GM19099 (cell line): ENCODE data around the gene FARP1.

ENCODE experiments used
- POLR2A ChIP-seq: IDR thresholded peaks from 3 replicates; pipeline ENCODE4 v1.6.1; 2011; ENCODE audit warnings: low read depth; ENCODE audit not compliant: insufficient read length; ENCODE audit errors: extremely low read depth

The FARP1 gene

DNA sequence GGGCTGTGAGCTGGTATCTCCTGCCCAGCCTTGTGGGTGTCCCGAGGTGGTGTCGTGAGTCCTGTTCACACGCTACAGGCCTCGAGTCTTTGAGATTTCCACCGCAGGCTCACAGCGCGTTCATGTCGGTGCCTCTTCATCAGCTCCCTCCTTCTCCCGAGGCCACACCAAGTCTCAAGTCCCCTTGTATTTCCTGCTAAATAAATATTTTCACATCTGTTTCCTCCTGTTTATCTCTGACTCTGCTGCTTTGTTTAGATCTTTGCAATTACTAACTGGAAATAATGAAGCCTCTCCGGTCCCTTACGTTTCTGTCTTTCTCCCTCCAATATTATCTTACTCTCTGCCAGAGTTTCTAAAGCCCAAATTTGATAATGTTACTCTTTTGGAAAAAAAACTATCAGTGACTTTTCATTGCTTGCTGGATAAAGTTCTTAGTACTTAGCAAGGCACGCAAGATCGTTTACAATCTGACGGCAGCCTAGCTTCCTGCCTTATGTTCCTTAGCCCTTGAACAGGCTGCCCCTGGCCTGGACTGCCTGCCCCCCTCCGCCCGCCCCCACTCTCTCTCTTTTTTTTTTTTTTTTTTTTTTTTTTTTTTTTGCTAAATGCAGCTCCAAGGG lies 164.7 kb downstream of the FARP1 start:
- TF ChIP-seq POLR2A: no peak

DNA sequence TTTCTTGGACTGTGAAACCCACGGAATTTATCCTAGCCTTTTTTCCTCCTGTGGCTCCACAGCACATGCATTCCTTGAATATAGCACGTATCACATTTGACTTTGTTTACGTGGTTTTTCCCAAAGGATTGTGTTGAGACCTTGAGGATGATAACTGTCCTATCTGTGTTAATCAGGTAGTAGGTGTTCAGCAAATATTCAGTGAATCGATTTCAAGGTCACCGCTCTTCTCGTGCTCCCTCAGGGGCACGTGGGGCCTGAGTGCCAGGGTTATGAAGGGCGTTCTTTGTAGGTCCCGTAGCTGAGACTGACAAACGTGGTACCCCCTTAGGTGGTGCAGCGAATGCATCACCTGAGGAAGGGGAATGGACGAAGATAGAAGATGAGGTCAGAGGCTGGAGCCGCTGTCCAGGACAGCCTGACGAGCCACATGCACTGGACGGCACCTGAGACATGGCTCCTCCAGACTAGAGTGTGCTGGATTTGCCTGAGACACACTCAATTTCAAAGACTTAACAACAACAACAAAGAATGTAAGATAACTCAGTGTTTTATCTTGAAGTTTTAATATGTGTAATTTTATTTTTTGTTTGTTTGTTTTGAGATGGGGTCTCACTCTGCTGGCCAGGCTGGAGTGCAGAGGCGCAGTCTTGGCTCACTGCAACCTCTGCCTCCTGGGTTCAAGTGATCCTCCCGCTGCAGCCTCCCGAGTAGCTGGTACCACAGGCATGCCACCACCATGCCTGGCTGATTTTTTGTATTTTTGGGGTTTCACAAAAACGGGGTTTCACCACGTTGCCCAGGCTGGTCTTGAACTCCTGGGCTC lies 165.4 kb downstream of the FARP1 start:
- TF ChIP-seq POLR2A: no peak

DNA sequence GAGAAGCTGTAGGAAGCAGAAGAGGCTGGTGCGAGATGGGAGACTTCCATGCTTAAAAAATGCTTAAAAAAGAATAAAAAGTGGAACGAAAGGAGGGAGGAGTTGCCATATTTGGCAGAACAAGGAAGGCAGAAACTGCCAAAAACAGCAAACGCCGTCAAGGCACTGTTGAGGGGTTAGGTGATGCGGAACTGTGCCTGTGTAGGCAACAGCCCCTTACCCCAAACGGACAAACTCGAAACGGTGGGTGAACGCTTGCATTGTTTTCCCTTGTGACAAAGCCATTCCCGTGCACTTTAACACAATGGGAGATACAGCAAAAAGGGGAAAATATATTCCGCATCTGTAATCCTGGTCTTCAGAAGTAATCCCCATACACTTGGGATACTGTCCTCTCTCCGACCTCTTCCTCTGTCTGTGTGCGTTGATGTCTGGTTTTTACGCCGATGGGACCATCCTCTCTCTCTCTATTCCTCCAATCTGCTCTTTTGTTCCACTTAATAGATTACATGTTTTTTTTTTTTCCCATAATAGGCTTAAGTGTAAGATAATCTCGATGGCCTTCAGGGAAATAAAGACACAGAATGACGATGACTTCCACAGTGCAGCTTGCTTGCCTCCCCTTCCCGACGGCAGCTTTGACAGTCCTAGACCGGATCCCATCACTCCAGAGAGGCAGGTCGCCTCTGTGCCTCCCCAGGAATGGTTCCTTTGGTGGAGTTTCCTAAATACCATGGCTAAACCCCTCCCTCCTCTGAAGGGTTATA lies 166.9 kb downstream of the FARP1 start:
- no peak for TF ChIP-seq POLR2A

DNA sequence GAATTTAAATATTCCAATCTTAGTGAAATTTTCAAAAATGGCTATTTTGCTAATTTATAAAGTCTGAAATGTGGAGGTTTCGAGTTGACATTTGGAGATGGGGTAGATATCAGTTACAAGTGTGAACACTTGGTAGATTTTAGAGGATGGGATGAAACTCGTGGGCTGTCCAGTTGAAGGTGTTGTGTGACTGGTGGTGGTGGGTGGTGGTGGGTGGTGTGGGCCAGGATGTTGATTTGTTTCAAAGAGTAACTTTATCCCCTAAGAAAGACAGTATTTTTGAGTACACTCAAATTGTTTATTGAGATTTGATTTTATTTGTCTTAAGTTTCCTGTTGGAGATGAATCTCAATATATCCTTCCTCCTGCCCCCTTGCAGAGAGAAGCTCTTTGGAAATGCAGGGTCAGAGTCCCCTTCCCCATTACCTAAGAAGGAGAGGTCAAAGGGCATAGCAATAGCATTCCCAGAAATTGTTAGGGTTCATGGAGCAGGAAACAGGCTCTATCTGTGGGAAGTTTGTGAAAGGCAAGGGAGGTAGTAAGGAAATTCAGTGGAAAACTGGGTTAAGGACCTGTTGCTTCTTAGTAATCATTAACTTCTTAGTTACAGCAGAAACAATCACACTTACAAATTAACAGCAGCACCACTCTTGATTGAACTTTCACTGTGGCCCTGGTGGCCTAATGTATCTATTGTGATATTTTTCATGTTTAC lies 167.7 kb downstream of the FARP1 start:
- TF ChIP-seq POLR2A: no peak

DNA sequence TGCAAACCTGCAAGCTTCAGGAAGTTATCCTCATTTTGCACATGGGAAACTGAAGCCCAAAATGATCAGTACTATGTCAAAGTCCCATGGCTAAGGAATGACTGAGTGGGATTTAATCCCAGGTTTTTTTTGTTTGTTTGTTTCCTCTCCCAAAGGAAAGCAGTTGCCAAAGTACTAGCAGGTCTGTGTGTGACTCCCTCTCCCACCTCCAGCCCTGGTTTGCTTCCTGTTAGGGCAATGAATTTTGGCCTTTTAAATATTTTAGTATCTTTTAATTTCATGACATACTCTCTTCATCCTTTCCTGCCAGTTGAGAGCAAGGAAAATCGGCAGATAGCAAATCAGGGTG lies 168.3 kb downstream of the FARP1 start:
- no peak for TF ChIP-seq POLR2A

DNA sequence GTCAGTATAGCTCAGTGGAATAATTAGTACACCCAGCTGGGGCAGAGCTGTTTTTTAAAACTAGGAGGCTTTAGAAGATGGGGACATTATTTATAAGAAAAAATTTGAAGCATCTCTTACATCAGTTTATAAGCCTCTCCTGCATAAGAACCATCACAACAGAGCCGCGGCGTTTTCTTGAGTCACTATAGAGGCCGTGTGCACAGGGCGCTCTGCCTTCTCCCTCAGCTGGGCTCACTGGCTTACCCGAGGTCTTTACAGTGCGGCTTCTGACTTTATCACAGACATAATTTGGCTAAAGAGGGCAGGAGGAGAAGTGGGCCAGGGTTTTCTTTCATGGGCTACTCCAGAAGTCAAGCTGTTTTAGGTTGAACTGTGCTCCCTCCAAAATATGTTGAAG lies 169.7 kb downstream of the FARP1 start:
- no peak for TF ChIP-seq POLR2A

DNA sequence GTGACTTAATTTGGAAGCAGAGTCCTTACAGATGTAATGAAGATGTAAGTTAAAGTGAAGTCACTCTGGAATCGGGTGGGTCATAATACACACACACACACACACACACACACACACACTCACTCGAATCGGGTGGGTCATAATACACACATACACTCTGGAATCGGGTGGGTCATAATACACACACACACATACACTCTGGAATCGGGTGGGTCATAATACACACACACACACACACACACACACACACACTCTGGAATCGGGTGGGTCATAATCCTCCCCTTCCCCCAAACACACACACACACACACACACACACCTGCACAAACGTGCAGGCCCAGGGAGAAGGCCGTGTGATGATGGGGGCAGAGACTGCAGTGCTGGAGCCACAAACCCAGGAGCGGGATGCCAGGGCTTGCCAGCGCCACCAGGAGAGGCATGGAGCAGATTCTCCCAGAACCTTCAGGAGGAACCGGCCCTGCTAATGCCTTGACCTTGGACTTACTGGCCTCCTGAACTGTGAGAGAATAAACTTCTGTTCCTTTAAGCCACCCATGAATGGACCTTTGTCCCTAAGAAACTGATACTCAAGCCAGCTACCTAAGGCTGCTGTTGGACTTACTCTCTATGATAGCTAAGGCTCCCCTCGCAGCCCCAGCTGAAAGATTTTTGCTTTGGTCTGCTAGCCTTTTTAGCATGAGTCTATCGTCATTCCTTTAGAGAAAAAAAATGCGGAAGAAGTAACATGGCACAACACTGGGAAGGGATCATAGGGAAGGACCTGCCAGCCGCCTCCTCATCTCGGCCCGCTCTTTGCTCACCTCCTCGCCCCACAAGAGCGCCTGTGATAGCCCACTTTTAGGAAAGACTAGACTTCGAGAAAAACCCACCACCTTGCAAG lies 170.4 kb downstream of the FARP1 start:
- no peak for TF ChIP-seq POLR2A

DNA sequence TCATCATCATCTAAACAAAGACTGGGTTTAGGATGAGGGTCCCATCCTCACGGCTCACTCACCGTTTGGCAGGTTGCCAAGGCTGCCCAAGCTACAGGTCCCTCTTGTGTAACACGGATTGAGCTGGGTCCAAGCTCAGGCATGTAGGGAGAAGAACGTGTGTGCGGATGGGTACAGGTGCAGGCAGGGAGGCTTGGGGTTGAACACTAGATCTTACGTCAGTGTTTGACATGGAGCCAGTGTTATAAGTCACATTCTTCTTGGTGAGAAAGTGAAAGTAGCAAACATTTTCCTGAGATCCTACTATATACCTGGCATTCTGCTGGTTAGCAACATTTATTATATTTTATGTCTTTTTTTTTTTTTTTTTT lies 171.0 kb downstream of the FARP1 start:
- no peak for TF ChIP-seq POLR2A

DNA sequence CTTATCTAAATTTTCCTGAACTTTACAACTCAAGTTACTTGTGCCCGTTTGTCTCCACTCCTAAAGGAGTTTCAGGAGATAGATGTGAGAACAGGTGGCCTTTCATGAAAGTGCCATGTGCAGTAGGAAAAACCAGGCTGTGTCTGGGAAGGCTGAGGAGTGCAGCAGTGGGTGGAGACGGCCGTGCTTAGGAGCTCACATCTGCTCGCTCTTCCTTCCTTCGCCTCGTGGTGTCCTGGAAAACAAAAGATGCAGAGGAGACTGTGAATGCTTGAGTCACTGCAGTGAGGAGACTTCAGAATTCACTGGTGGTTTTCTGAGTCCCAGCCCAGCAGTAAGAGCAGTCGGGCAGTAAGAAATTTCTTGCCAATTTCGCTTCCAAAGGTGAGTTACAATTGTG lies 172.6 kb downstream of the FARP1 start:
- no peak for TF ChIP-seq POLR2A

DNA sequence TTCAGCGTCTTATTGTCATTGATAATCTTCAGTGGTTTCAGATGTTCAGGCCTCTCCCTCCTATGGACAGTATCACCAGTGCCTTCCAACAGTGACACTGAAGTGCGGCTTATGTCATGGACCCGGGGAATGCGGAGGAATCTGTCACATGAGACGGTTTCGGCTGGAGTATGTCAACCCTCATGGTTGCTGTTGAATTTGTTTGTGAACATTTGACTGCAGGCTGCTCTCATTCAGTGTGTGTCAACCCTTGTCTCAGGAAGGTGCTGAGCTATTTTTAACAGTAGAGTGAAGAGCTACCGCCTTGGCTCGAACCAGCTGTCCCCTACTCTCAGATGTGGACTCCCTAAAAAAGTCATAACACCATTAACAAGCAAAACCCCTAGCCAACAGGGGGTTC lies 173.0 kb downstream of the FARP1 start:
- no peak for TF ChIP-seq POLR2A

DNA sequence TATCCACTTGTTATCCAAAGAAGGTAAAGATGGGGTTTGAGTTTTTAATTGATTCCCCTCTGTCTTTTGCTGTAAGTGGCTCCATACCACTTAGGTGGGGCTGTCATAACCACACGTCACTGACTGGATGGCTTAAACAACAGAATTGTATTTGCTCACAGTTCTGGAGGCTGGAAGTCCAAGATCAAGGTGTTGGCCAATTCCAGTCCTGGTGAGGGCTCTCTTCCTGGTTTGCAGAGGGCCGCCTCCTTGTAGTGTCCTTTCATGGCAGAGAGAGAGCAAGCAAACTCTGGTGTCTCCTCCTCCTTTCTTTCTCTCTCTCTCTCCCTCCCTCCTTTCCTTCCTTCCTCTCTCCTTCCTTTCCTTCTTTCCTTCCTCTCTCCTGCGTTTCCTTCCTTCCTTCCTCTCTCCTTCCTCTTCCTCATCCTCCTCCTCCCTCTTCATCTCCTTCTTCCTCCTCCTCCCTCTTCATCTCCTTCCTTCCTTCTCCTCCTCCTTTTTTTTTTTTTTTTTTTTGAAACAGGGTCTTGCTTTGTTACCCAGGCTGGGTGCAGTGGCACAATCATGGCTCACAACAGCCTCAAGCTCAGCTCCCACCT lies 174.8 kb downstream of the FARP1 start:
- TF ChIP-seq POLR2A: no peak

DNA sequence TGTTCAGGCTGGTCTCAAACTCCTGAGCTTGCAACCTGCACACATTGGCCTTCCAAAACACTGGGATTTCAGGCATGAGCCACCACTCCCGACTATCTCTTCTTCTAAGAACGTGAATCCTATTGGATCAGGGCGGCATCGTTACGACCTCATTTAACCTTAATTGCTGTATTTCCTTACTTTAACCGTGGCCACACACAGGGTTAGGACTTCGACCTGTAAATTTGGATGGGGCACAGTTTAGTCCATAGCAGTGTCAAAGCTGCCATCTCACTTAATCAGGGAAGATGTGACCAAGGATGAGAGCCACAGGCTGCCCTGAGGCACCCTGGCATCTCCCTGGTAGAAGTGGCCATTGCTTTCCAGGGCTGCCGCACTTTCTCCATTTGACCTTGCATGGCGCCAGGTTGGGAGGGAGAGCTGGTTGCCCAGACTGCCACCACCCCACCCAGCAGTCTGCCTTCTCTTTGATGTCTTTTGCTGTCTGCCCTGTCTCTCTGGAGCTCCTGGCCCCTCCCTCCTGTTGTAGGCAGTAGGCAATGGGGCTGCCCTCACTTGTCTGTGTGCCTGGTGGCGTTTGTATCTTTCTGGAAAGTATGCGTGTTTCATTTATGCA lies 175.5 kb downstream of the FARP1 start:
- no peak for TF ChIP-seq POLR2A

DNA sequence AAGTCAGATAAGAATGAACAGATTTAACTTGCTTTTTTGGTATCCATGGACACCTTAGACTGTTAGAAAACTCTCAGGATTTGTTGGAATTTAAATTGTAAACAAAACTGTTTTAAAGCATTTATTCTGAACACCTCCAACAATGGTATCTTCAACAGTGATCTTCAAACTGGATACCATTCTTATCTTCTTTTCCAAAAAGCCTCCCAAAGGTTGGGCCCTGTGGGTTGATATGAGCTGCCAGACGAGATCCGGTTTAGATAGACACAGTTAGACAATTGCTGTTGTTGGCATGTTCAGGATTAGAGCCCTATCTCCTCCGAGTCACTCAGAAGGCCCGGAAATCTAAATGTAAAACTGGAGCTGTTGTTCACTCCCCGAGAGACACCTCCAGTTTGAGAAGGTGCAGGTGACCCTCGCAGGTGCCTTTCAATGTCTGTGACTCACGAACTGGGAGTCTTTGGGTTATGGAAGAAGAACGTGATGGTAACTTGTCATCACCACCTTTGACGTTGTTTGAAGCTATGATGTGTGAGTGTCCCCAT lies 177.7 kb downstream of the FARP1 start:
- no peak for TF ChIP-seq POLR2A
